Stomach (tissue), 4 donors: Measurements from ENCODE around the gene MTHFD2L.

Experiments used
- POLR2A ChIP-seq, 4 donors: fragments of 450-650 bp; IDR thresholded peaks; one replicate each; pipeline ENCODE4 v1.6.1; 2016; ENCODE audit warnings: antibody characterized with exemption in 4 of 4, control low read depth in 2 of 4, mild to moderate bottlenecking in 1 of 4, moderate library complexity in 1 of 4
- POLR2AphosphoS5 ChIP-seq, 3 donors: sonication (generic); formaldehyde crosslinking; IDR thresholded peaks; one replicate each; pipeline ENCODE4 v1.6.1; 2016; ENCODE audit warnings: antibody characterized with exemption in 3 of 3
- TF ChIP-seq, protein P1 (sequence below), 7 experiments: fragments of 450-650 bp in 4 of 7; fragments of 200-600 bp in 3 of 7; sonication (generic) in 3 of 7; IDR thresholded peaks; one replicate each; pipeline ENCODE4 v1.5.1; 2016 to 2019; ENCODE audit warnings: antibody characterized with exemption in 7 of 7, control low read depth in 2 of 7, mild to moderate bottlenecking in 1 of 7

DNA sequence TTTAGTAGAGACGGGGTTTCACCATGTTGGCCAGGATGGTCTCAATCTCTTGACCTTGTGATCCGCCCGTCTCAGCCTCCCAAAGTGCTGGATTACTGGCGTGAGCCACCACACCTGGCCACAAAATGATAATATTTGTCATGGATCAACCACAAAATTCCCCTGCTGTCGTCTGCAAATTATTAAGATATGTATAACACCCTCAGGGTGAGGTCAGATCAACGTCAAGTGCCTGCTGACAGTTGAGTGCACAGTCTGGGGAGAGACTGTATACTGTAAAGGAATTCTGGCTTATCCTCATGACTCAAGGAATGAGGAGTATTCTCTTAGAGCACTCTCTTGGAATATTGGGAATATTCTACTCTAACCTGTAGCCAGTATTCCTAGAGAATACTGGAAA is 161.6 kb downstream of the MTHFD2L start:
- TF ChIP-seq, protein P1, sequence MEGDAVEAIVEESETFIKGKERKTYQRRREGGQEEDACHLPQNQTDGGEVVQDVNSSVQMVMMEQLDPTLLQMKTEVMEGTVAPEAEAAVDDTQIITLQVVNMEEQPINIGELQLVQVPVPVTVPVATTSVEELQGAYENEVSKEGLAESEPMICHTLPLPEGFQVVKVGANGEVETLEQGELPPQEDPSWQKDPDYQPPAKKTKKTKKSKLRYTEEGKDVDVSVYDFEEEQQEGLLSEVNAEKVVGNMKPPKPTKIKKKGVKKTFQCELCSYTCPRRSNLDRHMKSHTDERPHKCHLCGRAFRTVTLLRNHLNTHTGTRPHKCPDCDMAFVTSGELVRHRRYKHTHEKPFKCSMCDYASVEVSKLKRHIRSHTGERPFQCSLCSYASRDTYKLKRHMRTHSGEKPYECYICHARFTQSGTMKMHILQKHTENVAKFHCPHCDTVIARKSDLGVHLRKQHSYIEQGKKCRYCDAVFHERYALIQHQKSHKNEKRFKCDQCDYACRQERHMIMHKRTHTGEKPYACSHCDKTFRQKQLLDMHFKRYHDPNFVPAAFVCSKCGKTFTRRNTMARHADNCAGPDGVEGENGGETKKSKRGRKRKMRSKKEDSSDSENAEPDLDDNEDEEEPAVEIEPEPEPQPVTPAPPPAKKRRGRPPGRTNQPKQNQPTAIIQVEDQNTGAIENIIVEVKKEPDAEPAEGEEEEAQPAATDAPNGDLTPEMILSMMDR (IDR thresholded peaks at IDR 0.05), result no peak
- no peak for TF ChIP-seq POLR2A (IDR thresholded peaks at IDR 0.05)
- TF ChIP-seq POLR2AphosphoS5 (IDR thresholded peaks at IDR 0.05), result no peak
